HG03280 (cell line): ENCODE data around the gene CXorf65.
A peak's percentile ranks its signal among the peaks of the same experiment; 100 is the strongest.

Source experiments
- ATAC-seq: cut with Tn5 transposase; IDR thresholded peaks from one replicate; pipeline ENCODE4 v1.9.1; 2021; ENCODE audit warnings: mild to moderate bottlenecking, moderate library complexity; ENCODE audit not compliant: unreplicated experiment

CXorf65 gene

GRCh38 chrX:71106427-71106826 lies at the start of gene CXorf65:
Gene CXorf65, minus strand, starts transcription at chrX:71106740. Its CDS starts 184 bp downstream, at chrX:71106556.
- ATAC-seq, result no peak

GRCh38 chrX:71154641-71155040 lies 48.1 kb upstream of the CXorf65 start:
- ATAC-seq, result no peak

- no peak for ATAC-seq
Observed at GRCh38 chrX:71154196-71154595, 47.7 kb upstream of the CXorf65 start.

- no peak for ATAC-seq
Observed at GRCh38 chrX:71151366-71151765, 44.8 kb upstream of the CXorf65 start.

GRCh38 chrX:71148278-71148663 lies 41.7 kb upstream of the CXorf65 start:
- no peak for ATAC-seq

- no peak for ATAC-seq
Observed at GRCh38 chrX:71147496-71148277, 41.1 kb upstream of the CXorf65 start.

- ATAC-seq, result no peak
Observed at GRCh38 chrX:71144651-71145050, 38.1 kb upstream of the CXorf65 start, which contains the start of gene NLGN3. Gene NLGN3, plus strand, starts transcription at chrX:71144841. Its CDS starts 2,909 bp downstream, at chrX:71147750.

- ATAC-seq, result no peak
Observed at GRCh38 chrX:71143508-71143907, 37.0 kb upstream of the CXorf65 start.

- no peak for ATAC-seq
Observed at GRCh38 chrX:71140440-71140839, 33.9 kb upstream of the CXorf65 start.

GRCh38 chrX:71131510-71131909 lies 25.0 kb upstream of the CXorf65 start:
- ATAC-seq, result no peak

- ATAC-seq, result no peak
Observed at GRCh38 chrX:71128915-71129765, 22.6 kb upstream of the CXorf65 start.

GRCh38 chrX:71128166-71128833 lies 21.8 kb upstream of the CXorf65 start:
- ATAC-seq, result no peak

GRCh38 chrX:71118985-71119535 lies 12.5 kb upstream of the CXorf65 start:
- no peak for ATAC-seq

GRCh38 chrX:71118032-71118984 lies 11.8 kb upstream of the CXorf65 start, which contains the start of gene MED12:
Gene MED12, plus strand, starts transcription at chrX:71118596. Its CDS starts 159 bp downstream, at chrX:71118755.
- ATAC-seq, result peak; percentile 95

- no peak for ATAC-seq
Observed at GRCh38 chrX:71117358-71117757, 10.8 kb upstream of the CXorf65 start.

GRCh38 chrX:71111921-71112431 lies 5.4 kb upstream of the CXorf65 start:
- peak; percentile 19 for ATAC-seq

GRCh38 chrX:71111141-71111843 lies 4.8 kb upstream of the CXorf65 start, which contains the start of gene IL2RG:
Gene IL2RG, minus strand, starts transcription at chrX:71111577. Its CDS starts 38 bp downstream, at chrX:71111539.
- peak; percentile 93 for ATAC-seq

GRCh38 chrX:71109051-71109450 lies 2.5 kb upstream of the CXorf65 start:
- no peak for ATAC-seq
